DMS153 treated with DMSO at 0.1 percent for 48 hours (cell line): ENCODE results near the gene EPC2.

Source experiments
- DNase-seq: peaks from one replicate; lab custom pipeline; 2025; ENCODE audit not compliant: unreplicated experiment; lab: John Stamatoyannopoulos, UW

EPC2 gene

DNA sequence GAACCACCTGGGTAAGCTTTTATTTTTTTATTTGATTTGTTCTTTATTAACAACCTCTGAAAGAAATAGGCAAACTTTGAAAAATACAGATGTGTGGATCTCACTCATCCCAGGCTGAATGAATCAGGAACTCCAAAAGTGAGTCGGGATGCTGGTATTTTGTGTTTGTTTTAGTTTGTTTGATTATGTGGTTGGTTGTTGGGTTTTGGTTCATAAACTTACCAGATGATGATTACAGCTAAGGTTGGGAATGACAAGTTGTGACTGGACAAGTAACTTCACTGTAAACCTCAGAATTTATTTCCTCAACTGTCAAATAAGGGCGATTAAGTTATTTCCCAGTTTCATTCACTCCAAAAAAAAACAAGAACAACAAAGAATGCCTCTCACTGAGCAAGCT lies 150.0 kb downstream of the EPC2 start:
- no peak for DNase-seq

DNA sequence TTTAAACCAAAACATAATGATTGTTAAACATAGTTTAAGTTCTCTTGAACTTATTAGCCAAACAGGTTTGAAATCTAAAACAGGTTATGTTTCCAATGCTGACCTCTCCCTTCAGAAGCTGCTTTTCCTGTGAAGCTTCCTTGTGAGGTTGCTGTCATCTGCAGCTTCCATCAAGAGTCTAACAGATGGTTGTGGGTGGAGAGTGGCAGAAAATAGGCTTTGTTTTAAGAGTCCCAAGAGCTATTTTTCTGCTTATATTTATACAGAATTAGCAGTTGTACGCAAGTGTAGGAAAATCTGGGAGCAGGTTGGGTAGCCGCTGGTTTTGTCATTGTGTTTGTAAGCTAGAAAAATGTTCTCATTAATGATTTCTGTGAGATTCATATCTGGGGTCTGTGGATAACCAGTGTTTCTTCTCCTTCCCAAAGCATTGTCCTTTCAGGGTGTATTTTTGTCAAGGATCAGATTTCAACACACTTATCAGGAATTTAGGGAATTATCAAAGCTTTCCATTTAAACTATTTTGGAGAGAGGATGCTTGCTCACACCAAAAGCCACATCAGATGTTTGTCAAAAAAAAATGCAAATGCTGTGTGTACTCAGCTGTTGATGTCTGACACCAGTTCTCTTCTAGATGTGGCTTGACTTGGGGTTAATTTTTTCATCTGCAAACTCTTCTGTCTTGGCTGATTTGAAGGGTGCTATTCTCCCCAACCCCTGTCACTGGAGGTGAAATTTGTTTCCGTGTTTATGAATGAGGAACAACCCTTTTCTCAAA lies 152.4 kb downstream of the EPC2 start:
- DNase-seq: no peak

DNA sequence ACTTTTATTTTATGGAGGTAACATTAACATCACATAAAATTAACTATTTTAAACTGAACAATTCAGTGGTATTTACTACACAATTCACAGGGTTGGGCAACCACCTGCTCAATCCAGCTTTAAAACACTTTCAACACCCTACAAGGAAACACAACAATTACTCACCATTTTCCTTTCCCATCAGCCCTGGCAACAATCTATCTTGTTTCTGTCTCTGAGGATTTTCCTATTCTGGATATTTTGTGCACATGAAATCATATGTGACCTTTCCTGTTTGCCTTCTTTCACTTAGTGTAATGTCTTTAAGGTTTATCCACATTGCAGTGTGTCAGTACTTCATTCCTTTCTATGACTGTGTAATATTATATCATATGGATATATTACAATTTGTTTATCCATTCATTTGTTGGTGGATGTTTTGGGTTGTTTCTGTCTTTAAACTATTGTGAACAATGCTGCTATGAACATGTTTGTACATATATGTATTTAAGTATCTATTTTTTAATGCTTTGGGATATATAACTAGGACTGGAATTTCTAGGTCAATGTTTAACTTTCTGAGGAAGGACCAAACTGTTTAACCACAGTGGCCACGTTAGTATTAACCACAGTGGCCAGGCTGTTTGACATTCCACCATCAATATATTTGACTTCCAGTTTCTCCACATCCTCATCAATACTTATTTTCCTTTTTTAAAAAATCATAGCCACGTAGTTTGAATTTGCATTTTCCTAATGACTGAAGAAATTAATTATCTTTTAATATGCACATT lies 158.1 kb downstream of the EPC2 start:
- no peak for DNase-seq

DNA sequence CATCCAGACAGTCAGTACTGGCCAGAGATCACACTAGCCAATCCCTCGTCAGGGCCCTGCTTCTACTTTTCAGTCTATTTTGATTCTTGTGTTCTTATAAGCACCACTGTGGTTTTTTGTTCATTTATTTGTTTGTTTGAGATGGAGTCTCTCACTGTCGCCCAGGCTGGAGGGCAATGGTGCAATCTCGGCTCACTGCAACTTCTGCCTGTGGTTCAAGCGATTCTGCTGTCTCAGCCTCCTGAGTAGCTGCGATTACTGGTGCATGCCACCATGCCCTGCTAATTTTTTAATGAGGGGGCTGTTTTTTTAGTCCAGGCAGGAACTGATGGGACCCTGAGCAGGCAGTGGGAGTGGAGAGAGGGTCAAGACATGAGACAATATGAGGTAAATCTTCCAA lies 165.5 kb downstream of the EPC2 start:
- no peak for DNase-seq

DNA sequence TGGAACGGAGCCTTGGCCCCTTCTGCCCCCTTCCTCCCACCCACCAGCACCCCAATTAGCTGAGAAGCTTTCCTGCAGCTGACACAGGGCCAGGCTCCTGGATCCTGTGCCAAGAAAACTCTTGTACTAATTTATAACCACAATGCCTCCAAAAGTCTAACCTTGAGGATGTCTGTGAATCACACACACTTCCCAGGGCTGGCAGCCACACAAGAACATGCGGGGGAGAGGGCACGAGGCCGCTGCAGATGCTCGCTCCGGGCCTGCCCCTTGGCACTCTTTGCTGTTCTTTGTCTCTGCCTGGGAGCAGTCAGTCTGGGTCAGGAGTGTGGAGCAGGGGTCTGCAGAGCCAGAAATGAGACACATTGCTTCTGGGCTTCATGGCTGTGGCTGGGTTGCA lies 167.8 kb downstream of the EPC2 start:
- no peak for DNase-seq

DNA sequence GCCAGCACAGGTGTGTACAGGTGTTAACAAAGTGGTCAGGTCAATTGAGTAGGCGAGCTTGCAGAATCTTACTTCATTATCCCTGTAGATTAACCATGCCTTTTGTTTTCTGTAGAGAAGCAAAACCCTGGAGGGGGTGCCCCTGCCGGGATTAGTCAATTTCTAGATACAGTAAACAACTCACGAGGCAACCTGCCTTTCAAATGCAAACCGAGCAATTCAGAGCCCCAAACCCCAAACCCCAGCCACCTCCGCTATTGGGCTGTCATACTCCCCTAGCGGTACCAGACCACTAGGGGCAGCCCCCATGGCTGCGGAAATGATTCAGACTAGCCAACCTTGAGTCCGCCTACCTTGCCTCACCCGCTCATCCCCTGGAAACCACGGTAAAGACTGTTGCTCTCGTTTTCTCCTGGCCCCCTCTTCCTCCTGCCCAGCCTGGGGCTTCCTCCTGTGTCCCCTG lies 169.1 kb downstream of the EPC2 start:
- DNase-seq: no peak

DNA sequence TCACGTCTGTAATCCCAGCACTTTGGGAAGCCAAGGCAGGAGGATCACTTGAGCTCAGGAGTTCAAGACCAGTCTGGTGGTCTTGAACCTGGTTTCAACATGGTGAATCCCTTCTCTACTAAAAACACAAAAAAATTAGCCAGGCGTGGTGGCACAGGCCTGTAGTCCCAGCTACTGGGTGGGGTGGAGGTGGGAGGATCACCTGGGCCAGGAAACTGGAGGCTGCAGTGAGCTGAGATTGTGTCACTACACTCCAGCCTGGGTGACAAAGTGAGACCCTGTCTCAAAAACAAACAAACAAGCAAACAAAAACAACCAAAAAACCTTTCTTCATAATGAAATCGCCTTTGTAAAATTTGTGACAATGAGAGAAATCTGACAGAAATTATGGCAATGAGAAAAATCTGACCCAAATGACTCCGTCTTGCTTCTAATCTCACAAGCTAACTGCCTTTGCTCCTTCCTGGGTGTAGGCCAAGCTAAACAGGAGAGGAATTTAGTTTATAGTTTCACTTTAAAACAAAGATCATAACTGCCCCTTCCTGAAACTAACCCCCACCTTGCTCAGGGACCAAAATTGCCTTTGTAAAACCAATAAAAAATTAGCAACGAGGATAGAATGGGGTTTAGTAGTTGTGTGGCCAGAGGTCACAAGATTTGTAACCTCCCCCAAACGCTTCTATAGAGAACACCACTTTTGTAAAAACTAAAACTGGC lies 169.8 kb downstream of the EPC2 start:
- DNase-seq: no peak

DNA sequence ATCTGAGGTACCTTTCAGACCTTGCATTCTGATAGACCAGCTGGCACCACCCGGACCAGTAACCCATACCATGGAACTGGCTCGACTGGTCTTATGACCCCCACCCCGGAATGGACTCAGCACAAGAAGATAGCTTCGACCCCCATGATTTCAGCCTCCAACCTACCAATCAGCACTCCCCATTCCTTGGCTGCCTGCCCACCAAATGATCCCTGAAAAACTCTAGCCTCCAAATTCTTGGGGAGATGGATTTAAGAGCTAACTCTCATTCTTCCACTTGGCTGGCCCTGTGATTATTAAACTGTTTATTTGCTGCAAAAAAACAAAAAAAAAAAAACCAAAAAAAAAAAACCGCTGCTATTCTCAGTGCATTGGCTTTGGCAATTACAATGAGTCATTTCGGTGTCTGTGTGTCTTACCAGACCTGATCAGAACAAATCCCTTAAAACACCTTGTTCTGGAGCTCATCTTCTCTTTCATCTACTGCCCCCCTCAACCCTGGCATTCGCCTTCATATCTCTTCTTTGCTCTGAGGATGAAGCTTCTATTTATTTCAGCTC lies 170.4 kb downstream of the EPC2 start:
- no peak for DNase-seq

DNA sequence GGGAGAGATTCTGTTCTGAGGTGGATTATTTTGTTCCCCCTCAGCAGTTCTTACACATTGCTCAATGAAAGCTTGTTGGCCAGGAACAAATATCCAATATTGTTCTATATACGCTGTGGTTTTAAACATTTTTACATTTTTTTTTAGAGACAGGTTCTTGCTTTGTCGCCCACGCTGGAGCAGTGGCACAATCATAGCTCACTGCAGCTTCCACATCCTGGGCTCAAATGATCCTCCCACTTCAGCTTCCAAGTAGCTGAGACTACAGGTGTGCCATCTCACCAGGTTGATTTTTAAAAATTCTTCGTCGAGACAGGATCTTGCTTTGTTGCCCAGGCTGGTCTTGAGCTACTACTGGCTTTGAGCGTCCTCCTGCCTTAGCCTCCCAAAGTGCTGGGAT lies 171.6 kb downstream of the EPC2 start:
- no peak for DNase-seq

DNA sequence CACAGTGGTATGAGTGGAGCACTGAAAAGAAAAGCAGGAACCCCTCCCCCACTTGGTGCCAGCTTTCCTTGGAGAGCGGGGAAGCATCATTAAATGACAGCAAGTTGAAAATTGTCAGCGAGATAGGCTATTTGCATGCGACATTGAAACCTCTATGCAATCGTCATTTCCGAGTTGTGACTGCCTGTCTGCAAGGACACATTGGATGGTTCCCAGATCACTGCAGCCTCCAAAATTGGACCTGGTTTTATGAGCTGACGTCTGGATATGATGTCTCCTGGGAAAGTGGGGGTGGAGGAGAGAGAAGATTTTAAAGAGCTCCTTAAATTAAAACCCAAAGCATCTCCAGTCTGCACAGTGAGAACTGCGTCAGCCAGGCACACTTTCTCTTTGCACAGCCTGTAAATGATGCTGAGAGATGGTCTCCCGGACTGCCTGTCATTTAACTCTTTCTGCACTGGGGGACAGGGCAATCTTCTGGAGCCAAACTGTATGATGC lies 172.7 kb downstream of the EPC2 start:
- no peak for DNase-seq

DNA sequence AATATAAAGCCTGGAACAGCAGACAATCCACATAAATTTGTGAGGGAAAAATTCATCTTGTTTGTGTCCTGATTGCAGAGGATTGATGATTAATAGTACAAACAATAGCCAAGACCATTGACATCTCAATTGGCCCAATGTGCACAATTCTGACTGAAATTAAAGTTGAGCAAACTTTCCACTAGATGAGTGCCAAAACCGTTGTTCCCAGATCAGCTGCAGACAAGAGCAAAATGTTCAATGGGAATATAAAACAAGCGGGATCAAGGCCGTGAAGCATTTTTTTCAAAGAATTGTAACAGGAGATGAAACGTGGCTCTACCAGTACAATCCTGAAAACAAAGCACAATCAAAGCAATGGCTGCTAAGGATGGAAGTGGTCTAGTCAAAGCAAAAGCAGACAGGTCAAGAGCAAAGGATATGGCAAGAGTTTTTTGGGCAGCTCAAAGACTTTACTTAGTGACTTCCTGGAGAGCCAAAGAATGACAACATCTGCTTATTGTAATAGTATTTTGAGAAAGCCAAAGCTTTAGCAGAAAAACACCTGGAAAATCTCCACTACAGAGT lies 174.6 kb downstream of the EPC2 start:
- no peak for DNase-seq

DNA sequence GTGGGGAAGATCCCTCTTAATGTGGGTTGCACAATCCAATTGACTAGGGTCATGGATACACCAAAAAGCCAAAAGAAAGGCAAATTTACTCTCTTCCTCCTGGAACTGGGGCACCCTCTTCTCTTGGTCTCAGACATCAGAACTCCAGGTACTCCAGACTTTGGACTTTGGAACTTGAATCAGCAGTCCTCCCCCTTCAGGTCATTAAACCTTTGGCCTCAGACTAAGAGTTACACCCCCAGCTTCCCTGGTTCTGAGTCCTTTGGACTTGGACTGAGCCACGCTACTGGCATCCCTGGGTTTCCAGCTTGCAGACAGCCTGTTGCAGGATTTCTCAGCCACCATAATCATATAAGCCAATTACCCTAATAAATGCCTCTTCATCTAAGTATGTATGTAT lies 179.6 kb downstream of the EPC2 start:
- DNase-seq: no peak

DNA sequence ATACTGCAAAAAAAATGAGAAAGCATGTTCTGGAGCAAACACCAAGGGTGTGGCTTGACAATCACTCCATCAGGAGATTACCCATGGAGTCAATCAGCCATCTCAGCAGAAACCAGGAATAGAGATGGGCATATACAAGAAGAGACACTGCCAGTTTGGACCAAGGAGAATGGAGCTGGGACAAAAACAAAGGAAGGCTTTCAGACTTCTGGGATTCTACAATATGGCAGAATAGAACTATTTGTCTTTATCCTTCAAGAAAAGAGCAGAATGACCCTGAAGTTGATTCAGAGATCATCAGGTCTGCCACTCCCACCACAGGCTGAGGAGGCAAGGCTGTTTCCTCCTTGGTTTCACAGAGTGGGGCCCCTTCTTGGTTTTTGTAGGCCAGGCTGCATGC lies 182.2 kb downstream of the EPC2 start:
- DNase-seq: no peak

DNA sequence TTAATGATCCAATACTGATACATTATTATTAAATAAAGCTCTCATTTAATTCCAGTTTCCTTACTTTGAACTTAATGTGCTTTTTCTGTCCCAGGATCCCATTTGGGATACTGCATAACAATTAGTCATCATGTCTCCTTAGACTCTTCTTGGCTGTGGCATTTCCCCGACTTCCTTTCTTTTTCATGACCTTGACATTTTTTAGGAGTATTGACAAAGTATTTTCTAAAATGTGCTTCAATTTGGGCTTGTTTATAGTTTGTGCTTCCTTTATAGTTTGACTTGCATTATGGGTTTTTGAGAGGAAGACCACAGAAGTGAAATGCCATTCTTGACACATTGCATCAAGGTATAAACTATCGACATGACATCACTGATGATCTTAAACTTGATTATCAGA lies 184.4 kb downstream of the EPC2 start:
- no peak for DNase-seq

DNA sequence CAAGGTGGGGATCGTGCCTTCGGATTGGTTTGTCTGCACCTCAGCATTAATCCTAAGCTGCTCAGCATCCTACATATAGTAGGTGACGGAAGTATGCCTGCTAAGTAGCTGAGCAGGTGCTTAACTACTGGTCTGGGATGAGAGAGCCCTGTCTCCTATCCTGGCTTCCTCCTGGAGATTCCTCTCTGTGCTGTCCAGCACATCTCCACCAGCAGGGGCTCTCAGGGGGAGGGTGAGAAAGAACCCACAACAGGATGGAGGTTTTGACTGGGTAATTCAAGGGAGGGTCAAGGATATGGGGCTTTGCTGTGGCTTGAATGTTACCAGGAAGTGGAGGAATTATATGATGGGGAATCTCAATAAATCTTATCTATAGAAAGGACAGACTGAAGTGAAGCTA lies 185.1 kb downstream of the EPC2 start:
- DNase-seq: no peak

DNA sequence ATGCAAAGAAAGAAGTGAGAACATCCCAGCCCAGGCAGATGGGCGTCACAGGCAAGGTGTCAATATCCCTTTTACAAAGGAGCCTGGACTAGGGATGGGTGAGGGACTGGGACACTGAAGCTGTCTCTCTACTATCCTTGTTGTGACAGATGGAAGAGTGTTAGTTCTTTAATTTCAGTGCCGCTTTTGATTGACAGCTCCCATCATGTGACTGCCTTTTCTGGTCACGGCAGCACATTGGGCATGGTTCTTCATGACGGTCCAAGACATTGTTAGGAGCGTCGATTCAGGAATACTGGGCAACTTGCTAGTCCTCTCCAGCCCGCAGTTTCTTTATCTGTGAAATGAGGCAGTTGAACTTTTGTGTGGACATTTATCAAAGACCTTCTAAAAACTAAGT lies 188.1 kb downstream of the EPC2 start:
- no peak for DNase-seq
